ENCODE measurements around the gene PSMA1.
A peak's percentile ranks its signal among the peaks of the same experiment; 100 is the strongest.

The PSMA1 gene

GRCh38 chr11:14529951-14530350, 9.8 kb upstream of the PSMA1 start:
- no peak for DNase-seq (ENCODE audit: low spot score)

GRCh38 chr11:14529321-14529720, 9.1 kb upstream of the PSMA1 start:
- no peak for DNase-seq (ENCODE audit: low spot score)

- DNase-seq (ENCODE audit: low spot score), result no peak
These were observed 2.6 kb upstream of the PSMA1 start for GRCh38 chr11:14522801-14523200.

- DNase-seq (ENCODE audit: low spot score), result no peak
These were observed 2.1 kb upstream of the PSMA1 start for GRCh38 chr11:14522245-14522644.

DNA sequence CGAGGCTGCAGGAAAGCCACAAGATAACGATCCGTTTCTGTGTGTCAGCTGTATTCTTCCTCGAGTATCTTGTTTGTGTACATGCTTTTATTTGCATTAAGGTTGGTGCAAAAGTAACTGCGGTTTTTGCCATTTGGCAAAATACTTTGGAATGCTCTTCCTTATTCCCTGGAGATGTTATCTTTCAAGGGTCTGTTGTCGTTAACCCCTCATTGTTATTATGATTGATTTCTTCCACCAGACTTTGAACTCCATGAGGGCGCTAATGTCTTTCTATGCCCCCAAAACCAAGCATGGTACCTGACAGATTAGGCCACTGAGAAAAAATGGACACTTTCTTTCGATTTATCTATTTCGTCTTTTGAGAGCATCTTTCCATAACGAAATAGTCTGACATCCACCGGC, 563 bp upstream of the PSMA1 start:
- no peak for DNase-seq (ENCODE audit: low spot score)

DNA sequence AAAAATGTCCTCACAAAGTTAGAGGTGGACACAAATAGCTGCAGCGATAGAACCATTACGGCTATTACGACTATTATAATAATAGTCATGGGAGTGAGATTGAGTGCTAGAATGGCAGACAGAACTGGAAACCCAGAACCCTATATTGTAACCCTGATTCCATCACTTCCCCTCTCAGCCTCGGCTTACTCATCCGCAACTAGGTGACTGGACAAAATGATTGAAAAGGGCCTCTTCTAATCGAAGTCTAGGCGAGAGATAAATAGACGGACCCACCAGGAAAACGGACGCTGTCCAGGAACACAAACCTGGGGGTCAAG, 629 bp downstream of the PSMA1 start:
- no peak for DNase-seq (ENCODE audit: low spot score)

DNA sequence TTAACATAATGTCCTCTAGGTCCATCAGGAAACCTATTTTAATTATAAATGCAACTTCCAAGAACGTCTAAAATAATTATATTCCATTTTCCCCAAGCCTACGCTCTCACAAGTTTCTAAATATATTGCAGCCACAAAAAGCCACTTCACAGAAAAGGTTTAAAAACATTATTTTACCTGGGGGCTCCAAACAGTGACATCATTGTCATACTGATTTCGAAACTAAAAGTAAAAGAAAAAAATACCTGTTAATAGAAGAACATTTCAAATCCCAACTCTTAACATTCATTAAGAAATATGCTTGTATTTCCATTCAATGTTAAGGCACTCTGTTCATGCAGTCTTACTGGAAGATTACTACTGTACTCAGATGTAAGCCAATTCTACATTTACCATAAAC, 1.4 kb downstream of the PSMA1 start:
- no peak for DNase-seq (ENCODE audit: low spot score)

- DNase-seq (ENCODE audit: low spot score), result no peak
These were observed 6.4 kb downstream of the PSMA1 start for GRCh38 chr11:14513800-14514199.

- DNase-seq (ENCODE audit: low spot score), result no peak
These were observed 13.7 kb downstream of the PSMA1 start for GRCh38 chr11:14506532-14506931.

DNA sequence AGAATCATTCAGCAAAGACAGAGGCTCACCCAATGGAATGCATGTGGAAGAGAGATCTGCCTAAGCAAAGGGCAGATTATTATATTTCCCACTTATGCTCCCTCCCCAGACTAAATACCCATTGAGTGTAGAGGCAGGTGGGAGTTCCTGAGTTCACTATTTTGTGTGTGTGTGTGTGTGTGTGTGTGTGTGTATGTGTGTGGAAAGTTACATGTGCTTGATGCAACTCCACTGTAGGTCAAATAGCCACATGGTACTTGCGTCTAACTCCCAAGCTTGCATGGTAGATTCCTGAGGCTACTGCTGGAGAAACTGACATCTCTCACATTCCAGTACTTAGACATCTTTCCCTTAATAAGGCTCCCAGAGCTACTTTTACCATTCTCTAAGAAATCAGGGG, 17.2 kb downstream of the PSMA1 start:
- DNase-seq (ENCODE audit: low spot score), result no peak

DNA sequence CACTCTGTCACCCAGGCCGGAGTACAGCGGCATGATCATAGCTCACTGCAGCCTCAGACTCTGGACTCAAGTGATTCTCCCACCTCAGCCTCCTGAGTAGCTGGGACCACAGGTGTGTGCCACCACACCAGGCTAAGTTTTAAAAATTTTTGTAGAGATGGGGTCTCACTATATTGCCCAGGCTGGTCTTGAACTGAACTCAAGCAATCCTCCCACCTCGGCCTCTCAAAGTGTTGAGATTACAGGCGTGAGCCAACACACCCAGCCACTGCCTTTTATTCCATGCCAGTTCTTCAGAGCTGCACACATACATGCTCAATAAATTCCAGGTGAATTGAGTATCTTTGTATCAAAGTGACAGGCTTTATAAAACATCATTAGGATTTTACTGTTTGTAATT, 18.1 kb downstream of the PSMA1 start:
- no peak for DNase-seq (ENCODE audit: low spot score)

DNA sequence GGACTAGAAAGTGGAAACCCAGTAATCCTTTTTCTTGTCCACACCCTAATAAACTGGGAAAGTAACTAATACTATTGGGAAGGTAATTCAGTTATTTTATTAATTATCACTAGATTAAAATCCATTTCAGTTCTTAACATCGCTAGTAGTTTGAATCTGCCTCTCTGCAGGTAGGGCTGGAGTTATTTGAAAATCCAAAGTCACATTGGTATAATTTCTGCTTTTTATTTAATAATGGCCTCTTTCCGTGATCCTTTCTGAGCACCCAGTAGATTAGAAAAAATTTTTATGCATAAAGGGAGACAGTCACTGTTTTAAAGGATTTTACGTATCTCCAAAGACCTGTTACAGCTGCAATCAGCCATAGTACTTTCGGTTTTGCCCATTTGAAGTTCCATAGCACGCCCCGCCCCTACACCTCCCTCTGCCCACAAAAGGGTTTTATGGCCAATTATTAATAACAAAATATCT, 20.0 kb downstream of the PSMA1 start:
- DNase-seq (ENCODE audit: low spot score), result peak; percentile 65

- DNase-seq (ENCODE audit: low spot score), result peak; percentile 86
These were observed 20.5 kb downstream of the PSMA1 start, which contains the start of gene COPB1 for GRCh38 chr11:14499560-14500180. Gene COPB1, minus strand, starts transcription at chr11:14499811. Its CDS starts 883 bp downstream, at chr11:14498928.

DNA sequence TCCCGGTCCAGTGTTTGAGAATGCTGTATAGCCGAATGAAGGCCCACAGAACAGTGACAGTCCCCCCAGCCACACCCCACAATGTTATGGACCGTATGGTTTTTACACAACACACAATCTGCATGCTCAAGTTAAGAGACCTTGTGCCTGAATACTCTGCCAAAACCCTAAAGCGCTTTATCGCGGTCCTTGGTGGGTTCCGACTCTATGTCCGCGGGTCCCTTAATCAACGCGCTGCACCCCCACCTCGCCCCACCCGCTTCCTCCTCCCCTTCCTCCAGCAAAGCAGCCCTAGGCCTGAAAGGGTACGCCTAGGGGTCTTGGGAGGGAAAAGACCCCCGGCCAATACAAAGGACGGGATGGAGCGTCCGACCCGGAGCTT, 21.0 kb downstream of the PSMA1 start:
- peak; percentile 41 for DNase-seq (ENCODE audit: low spot score)

DNA sequence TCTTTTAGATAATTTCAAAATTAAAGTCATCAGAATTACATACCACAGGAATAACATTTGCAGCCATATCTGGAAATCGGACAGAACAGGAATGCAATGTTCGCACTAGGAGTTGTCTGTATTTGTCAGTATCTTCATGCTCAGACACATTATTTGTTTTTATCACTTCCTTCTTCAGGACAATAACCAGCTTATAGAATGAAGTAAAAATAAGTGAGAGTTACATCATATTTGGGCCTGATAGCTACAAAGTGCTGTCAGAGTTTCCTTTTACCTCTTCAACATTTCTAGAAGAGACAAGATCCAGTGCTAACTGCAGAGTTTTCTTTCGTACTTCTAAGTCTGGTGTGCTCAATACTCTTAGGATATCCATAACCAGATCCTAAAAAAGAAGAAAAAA, 39.5 kb downstream of the PSMA1 start:
- no peak for DNase-seq (ENCODE audit: low spot score)

GRCh38 chr11:14471127-14471526, 49.1 kb downstream of the PSMA1 start:
- no peak for DNase-seq (ENCODE audit: low spot score)

- DNase-seq (ENCODE audit: low spot score), result no peak
These were observed 56.6 kb downstream of the PSMA1 start for GRCh38 chr11:14463623-14464022.

- no peak for DNase-seq (ENCODE audit: low spot score)
These were observed 60.0 kb downstream of the PSMA1 start for GRCh38 chr11:14460147-14460546.

DNA sequence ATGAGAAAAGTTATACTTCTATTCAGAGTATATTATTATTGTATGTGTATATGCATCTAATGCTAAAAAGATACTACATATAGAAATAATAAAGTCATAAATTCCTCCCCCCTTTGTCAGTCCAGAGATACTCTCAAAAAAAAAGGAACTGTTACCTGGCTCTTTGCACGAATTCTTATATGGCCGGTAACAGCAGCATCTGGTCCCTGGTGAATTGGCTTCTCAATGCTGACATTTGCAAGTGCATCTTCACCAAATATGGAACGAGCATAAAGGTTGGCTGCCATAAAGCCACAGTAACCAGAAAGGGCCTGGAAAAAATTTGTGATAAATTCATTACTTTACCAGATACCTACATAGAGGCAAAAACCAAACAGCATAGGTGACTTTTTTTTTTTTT, 61.8 kb downstream of the PSMA1 start:
- DNase-seq (ENCODE audit: low spot score), result no peak

DNA sequence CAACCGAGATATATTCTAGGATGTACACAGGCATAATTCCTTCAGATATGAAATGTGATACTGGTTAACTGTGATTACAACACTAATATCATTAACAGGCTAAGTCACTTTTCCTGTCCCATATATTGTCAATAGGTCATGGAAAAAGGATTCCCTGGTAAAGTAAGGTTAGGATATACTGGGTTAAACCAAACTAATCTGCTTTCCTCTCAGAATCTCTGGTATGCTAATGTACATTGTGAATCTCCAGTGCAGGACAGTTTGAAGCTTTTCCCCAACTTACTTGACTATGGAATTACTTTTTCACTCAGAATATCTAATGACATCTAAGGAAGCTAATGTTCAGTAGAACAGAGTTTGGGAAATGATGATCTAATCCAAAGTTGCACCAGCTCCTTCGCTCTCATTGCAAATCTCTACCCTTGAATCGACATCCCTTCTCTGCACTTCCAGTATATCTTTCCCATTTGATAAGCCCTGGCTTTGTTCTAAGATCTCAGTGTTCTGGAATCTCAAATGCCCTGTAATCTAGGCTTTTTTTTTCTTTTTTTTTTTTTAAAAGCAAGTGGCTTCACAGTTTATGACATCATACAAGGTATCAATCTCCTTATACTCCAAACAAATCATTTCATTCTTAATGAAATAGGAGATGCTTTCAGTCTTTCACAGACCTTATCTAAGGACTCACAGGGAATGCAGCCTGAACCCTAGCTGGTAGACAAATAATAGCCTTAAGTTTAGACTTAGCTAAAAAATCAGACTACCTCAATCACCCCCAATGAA, 64.3 kb downstream of the PSMA1 start:
- no peak for DNase-seq (ENCODE audit: low spot score)

All from hematopoietic multipotent progenitor cell treated with erythropoietin and hydrocortisone succinate and interleukin-3 and kit ligand, for 17 days (in vitro differentiated cells).